ENCODE measurements around the gene KRTAP9-1.
"Not testable (repeated sequence)": the region's sequence is repeated elsewhere in the genome, so short reads cannot be mapped to it uniquely, and the experiment has no call there.

The KRTAP9-1 gene

DNA sequence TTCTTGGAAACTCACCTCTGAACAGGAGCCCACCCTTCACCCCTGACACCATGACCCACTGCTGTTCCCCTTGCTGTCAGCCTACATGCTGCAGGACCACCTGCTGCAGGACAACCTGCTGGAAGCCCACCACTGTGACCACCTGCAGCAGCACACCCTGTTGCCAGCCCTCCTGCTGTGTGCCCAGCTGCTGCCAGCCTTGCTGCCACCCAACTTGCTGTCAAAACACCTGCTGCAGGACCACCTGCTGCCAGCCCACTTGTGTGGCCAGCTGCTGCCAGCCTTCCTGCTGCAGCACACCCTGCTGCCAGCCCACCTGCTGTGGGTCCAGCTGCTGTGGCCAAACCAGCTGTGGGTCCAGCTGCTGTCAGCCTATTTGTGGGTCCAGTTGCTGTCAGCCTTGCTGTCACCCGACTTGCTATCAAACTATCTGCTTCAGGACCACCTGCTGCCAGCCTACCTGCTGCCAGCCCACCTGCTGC is at the start of gene KRTAP9-1:
Gene KRTAP9-1, plus strand, starts transcription at position 51 of the 482 bp plus-strand sequence. Its CDS starts 0 bp downstream, at position 51.
- not testable (repeated sequence) for H3K4me3 ChIP-seq (ENCODE audit: low read depth, low read length)

- no peak within 1 kb of the TSS for H3K4me3 ChIP-seq (ENCODE audit: low read depth, low read length)
Observed at GRCh38 chr17:41140360-41141131, 49.1 kb upstream of the KRTAP9-1 start, which contains the start of gene KRTAP4-6. KRTAP4-6 (minus strand) TSS chr17:41140544; CDS start chr17:41140487, 57 bp downstream.

DNA sequence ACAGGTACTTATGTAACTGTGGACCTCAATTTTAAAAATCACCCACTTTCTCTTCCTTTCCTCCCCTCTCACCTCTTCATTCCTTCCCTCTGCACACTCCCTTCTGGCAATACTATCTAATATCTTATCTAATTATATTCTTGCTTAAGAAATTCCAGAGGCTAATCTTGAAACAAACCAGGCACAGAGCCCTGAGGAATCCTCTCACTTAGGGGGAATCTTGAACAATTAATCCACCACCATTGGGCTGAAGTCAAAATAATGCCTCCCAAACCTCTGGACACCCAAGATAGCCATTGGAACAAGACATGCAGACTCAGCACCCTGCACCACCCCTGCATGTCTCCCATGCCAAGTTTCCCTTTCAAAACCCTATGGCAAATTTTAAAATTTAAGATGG is 48.3 kb upstream of the KRTAP9-1 start:
- no peak overlapping the region for H3K4me3 ChIP-seq (ENCODE audit: low read depth, low read length)

GRCh38 chr17:41144846-41145245 is 44.8 kb upstream of the KRTAP9-1 start:
- H3K4me3 ChIP-seq (ENCODE audit: low read depth, low read length), result no peak overlapping the region

DNA sequence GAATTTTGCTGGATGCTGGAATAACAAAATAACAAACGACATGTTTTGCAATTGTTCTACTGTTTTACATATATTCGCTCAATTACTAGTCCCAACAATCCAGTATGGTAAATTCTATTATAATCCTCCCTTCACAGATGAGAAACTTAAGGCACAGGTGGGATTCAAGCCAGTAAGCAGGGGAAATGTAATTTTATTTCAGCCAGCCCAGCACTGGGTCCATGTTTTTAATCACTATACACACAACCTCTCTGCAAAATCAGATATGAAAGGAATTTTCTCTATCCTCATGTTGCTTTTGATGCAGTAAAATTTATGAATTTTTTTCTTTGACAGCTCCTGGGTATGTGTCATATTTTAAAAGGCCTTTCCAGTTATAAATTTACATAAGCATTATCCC is 44.4 kb upstream of the KRTAP9-1 start:
- H3K4me3 ChIP-seq (ENCODE audit: low read depth, low read length), result no peak overlapping the region

- no peak overlapping the region for H3K4me3 ChIP-seq (ENCODE audit: low read depth, low read length)
Observed at GRCh38 chr17:41147531-41148204, 42.0 kb upstream of the KRTAP9-1 start.

- H3K4me3 ChIP-seq (ENCODE audit: low read depth, low read length), result not testable (repeated sequence)
Observed at GRCh38 chr17:41148971-41149651, 40.6 kb upstream of the KRTAP9-1 start.

GRCh38 chr17:41149652-41149985 is 40.1 kb upstream of the KRTAP9-1 start, which contains the start of gene KRTAP4-5:
KRTAP4-5 (minus strand) TSS chr17:41149825; CDS start chr17:41149767, 58 bp downstream.
- H3K4me3 ChIP-seq (ENCODE audit: low read depth, low read length), result no peak within 1 kb of the TSS

GRCh38 chr17:41150026-41150425 is 39.7 kb upstream of the KRTAP9-1 start:
- H3K4me3 ChIP-seq (ENCODE audit: low read depth, low read length), result no peak overlapping the region

- H3K4me3 ChIP-seq (ENCODE audit: low read depth, low read length), result no peak overlapping the region
Observed at GRCh38 chr17:41151525-41151924, 38.2 kb upstream of the KRTAP9-1 start.

- no peak overlapping the region for H3K4me3 ChIP-seq (ENCODE audit: low read depth, low read length)
Observed at GRCh38 chr17:41153856-41154255, 35.8 kb upstream of the KRTAP9-1 start.

GRCh38 chr17:41160190-41160589 is 29.5 kb upstream of the KRTAP9-1 start:
- not testable (repeated sequence) for H3K4me3 ChIP-seq (ENCODE audit: low read depth, low read length)

- H3K4me3 ChIP-seq (ENCODE audit: low read depth, low read length), result no peak within 1 kb of the TSS
Observed at GRCh38 chr17:41160648-41161047, 29.0 kb upstream of the KRTAP9-1 start, which contains the start of gene KRTAP4-4. KRTAP4-4 (minus strand) TSS chr17:41160748; CDS start chr17:41160691, 57 bp downstream.

DNA sequence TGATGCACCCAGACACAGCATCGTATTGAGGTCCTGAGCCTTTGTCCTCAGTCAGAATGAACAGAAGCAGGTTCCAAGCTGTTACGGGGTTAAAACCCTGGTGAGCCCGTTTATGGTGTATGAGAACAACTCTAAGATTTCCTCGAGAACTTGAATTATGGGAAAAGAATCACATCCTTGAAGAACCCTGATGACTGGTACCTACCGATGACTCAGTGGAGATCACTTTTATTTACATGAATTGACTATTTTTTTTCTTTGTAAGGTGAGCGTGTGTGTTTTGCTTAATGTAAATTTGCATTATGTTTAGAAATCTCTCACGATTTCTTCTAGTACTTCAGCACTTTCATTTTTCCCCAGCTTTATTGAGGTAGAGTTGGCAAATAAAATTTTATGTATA is 25.9 kb upstream of the KRTAP9-1 start:
- H3K4me3 ChIP-seq (ENCODE audit: low read depth, low read length), result no peak overlapping the region

DNA sequence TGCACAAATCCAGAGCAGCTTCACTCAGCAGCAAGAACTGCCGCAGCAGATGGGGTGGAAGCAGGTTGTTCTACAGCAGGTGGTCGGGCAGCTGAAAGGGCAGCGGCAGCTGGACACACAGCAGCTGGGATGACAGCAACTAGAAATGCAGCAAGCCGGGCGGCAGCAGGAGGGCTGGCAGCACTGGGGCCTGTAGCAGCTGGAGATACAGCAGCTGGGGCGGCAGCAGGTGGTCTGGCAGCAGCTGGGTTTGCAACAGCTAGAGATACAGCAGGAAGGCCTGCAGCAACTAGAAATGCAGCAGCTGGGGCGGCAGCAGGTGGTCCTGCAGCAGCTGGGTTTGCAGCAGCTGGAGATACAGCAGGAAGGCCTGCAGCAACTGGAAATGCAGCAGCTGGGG is 22.1 kb upstream of the KRTAP9-1 start:
- H3K4me3 ChIP-seq (ENCODE audit: low read depth, low read length), result no peak overlapping the region

GRCh38 chr17:41168121-41168520 is 21.6 kb upstream of the KRTAP9-1 start, which contains the start of gene KRTAP4-3:
KRTAP4-3 (minus strand) TSS chr17:41168221; CDS start chr17:41168172, 49 bp downstream.
- H3K4me3 ChIP-seq (ENCODE audit: low read depth, low read length), result no peak within 1 kb of the TSS

DNA sequence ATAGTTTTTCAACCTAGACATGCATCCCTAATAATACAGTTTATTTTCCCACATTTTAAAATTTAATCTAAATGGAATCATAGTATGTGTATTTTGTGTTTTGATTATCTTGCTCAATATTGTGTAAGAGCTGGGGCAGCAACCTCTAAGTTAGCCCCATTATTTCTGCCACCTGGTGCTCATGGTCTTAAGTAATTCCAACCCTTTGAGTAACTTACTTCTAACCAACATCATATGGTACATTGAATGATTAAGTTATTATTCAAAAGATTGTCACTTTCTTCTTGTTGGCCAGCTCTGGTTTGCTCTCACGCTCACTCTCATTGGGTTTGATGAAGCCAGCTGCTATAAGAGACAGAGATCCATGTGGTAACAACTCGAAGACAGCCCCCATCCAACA is 17.8 kb upstream of the KRTAP9-1 start:
- H3K4me3 ChIP-seq (ENCODE audit: low read depth, low read length), result no peak overlapping the region

- H3K4me3 ChIP-seq (ENCODE audit: low read depth, low read length), result no peak overlapping the region
Observed at GRCh38 chr17:41176744-41177387, 12.8 kb upstream of the KRTAP9-1 start.

DNA sequence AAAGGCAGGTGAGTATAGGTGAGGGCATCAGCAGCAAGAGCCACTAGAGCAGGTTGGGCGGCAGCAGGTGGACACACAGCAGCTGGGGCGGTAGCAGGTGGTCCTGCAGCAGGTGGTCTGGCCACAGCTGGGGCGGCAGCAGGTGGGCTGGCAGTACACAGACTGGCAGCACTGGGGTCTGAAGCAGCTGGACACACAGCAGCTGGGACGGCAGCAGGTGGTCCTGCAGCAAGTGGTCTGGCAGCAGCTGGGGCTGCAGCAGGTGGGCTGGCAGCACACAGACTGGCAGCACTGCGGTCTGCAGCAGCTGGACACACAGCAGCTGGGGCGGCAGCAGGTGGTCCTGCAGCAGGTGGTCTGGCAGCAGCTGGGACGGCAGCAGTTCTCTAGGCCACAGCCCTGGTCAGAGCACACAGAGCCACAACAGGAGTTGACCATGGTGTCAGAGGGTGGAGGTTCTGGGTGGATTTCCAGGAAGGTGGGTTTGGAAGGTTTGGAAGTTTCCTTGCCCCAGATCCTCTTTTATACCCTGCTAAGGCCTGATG is 11.9 kb upstream of the KRTAP9-1 start, which contains the start of gene KRTAP4-2:
Gene KRTAP4-2, minus strand, starts transcription at position 495 of the 545 bp plus-strand sequence. Its CDS starts 57 bp downstream, at position 438.
- no peak within 1 kb of the TSS for H3K4me3 ChIP-seq (ENCODE audit: low read depth, low read length)

GRCh38 chr17:41178341-41178740 is 11.3 kb upstream of the KRTAP9-1 start:
- H3K4me3 ChIP-seq (ENCODE audit: low read depth, low read length), result no peak overlapping the region

All from iPS-11a (cell line).